SJCRH30 (cell line): ENCODE data around the gene PHOX2A. TPM values are rescaled to one million over a fixed set of nuclear protein-coding genes. Genes with fewer than 3 reads are reported as not detected.
A peak's percentile ranks its signal among the peaks of the same experiment; 100 is the strongest.
"Not testable (repeated sequence)": the region's sequence is repeated elsewhere in the genome, so short reads cannot be mapped to it uniquely, and the experiment has no call there.

Experiments
- DNase-seq, 2 experiments: peaks; one replicate each; pipeline ENCODE4 v3.0.0-alpha.2; 2015 to 2020
- H3K27ac ChIP-seq: fragments of 250-450 bp; sonication (Bioruptor Pico); 2 replicates; pipeline ENCODE4 v1.5.1; 2020; ENCODE audit warnings: mild to moderate bottlenecking, moderate library complexity
- H3K27me3 ChIP-seq: fragments of 250-450 bp; sonication (Bioruptor Pico); 2 replicates; pipeline ENCODE4 v1.5.1; 2020; ENCODE audit warnings: mild to moderate bottlenecking, moderate library complexity
- H3K36me3 ChIP-seq: fragments of 250-450 bp; sonication (Bioruptor Pico); 2 replicates; pipeline ENCODE4 v1.5.1; 2020; ENCODE audit warnings: mild to moderate bottlenecking, moderate library complexity
- H3K4me1 ChIP-seq: fragments of 250-450 bp; sonication (Bioruptor Pico); 2 replicates; pipeline ENCODE4 v1.5.1; 2020; ENCODE audit warnings: mild to moderate bottlenecking, moderate library complexity
- H3K4me3 ChIP-seq: fragments of 250-450 bp; sonication (Bioruptor Pico); 2 replicates; pipeline ENCODE4 v1.5.1; 2020; ENCODE audit warnings: mild to moderate bottlenecking, moderate library complexity
- H3K9me3 ChIP-seq: fragments of 250-450 bp; sonication (Bioruptor Pico); replicated peaks from 2 replicates; pipeline ENCODE4 v1.5.1; 2020; ENCODE audit warnings: mild to moderate bottlenecking, moderate library complexity
- total RNA-seq: library from RNA; depleted of rRNA; stranded (reverse); fragments of >200 nt; shearing (Covaris generic); gene quantifications from 2 replicates; pipeline ENCODE4 v1.2.3, GENCODE V29; 2014

PHOX2A gene
- total RNA-seq, 1 experiment from 2014 or later: not detected

DNA sequence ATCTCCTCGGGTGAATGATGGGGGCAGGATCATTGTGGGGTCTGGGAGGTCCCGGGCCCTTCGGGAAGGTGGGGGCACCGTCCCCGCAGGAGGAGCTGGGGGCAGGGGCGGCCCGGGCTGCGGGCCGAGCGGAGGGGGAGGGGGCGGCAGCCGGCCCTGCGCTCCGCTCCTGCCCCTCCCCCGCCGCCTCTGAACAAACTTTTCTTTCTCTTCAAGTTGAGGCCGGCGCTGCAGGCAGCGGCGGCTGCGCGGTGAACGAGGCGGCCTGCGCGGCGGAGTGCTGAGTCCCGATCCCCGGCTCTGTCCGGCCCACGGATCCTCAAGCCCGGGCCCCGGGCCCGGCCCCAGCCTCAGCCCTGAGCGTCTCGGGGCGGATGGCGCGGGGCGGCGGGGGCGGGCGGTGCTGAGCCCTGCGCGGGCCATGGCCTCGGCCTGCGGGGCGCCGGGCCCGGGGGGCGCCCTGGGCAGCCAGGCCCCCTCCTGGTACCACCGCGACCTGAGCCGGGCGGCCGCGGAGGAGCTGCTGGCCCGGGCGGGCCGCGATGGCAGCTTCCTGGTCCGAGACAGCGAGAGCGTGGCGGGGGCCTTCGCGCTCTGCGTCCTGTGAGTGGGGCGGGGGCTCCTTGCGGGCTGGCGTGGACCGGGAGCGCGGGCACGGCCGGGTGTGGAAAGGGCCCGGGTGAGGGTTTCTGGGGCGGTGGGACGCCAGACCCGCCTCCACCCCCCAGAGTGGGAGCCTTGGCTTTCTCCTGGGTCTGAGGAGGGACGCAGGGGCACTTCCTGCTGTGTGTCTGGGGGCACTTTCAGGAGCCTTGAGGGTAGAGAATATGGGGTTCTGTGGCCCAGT, 19.2 kb downstream of the PHOX2A start, which contains the start of gene INPPL1:
INPPL1 (plus strand) TSS at position 204 of the 847 bp plus-strand sequence; CDS start at position 422, 218 bp downstream.
- DNase-seq: peak; percentile 47 to 49

DNA sequence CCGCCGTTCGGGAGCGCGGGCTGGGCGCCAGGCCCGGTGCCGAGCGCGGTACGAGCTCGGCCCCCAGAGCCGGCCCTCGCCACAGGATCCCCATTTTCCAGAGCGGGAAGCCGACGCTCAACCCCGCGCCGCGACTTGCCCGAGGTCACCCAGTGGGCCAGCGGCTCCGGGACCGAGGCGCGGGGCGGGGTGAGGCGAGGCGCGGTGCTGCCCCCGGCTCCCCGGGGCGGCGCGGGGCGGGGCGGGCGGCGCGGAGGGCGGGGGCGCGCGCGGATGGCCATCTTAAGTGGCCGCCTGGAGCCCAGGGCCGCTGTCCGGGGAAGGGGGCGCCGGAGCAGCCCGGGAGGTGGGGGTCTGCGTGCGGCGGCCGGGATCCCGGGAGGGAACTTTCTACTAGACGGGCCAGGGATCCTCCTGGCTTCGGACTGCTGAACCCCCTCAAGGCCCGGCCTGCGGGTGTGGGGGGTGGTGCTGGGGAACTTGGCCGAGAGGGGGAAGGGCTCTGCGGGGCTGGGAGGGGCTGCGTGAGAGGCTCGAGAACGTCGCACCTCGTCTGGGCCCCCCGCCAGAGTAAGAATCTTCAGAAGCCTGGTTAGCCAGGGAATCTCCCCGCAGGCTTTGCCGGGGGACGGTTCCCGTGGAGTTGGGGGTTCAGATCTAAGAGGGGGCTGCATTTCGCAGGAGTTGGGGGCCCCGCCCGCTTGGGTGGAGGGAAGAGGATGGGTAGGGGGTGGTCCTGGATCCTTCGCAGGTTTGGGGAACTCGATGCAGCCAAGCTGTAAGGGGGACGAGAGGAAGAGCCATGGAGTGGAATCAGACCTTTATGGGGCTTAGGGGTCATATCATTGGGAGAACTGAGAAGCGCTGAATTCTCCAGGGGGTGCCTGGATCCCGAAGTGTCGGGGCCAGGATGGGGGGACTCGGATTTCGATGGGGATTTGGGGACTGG, 20.1 kb downstream of the PHOX2A start:
- Histone ChIP-seq H3K4me3 (peak overlapping the region; percentile 97), H3K9me3 (no peaks in the 10 kb centered on the region), H3K27me3 (no peaks in the 10 kb centered on the region), H3K36me3 (peaks cover 12% of the 10 kb centered on the region), H3K4me1 (peaks cover 26% of the 10 kb centered on the region), H3K27ac (peak overlapping the region; percentile 95)
- DNase-seq: peak; percentile 75

More for the DNA sequence above, 19.2 kb downstream of the PHOX2A start, which contains the start of gene INPPL1:
- Histone ChIP-seq H3K27me3 (no peaks in the 10 kb centered on the region), H3K4me3 (peak within 1 kb of the TSS; percentile 97), H3K4me1 (peaks cover 26% of the 10 kb centered on the region), H3K27ac (peak within 1 kb of the TSS; percentile 95), H3K36me3 (peaks cover 21% of the 10 kb centered on the region), H3K9me3 (no peaks in the 10 kb centered on the region)

- Histone ChIP-seq H3K27ac (peak overlapping the region; percentile 95), H3K4me1 (peaks cover 23% of the 10 kb centered on the region), H3K4me3 (peak overlapping the region; percentile 97), H3K9me3 (no peaks in the 10 kb centered on the region), H3K36me3 (peaks cover 4% of the 10 kb centered on the region; the same call in 1 of the 2 replicates), H3K27me3 (no peaks in the 10 kb centered on the region)
- peak; percentile 95 to 96 for DNase-seq
These were observed 20.9 kb downstream of the PHOX2A start for GRCh38 chr11:72222907-72223614.

- Histone ChIP-seq H3K27me3 (no peaks in the 10 kb centered on the region), H3K27ac (peak overlapping the region; percentile 95; the same call in 1 of the 2 replicates), H3K9me3 (no peaks in the 10 kb centered on the region), H3K4me3 (peak overlapping the region; percentile 97), H3K36me3 (0 out of 2 replicates have a peak, but pooled peaks cover 2% of the 10 kb centered on the region), H3K4me1 (peaks cover 18% of the 10 kb centered on the region)
- DNase-seq: no peak
These were observed 21.7 kb downstream of the PHOX2A start for GRCh38 chr11:72222106-72222891.

- Histone ChIP-seq H3K36me3 (0 out of 2 replicates have a peak, but pooled peaks cover 2% of the 10 kb centered on the region), H3K27ac (no peak overlapping the region; the same call in 1 of the 2 replicates), H3K4me1 (peaks cover 10% of the 10 kb centered on the region), H3K9me3 (no peaks in the 10 kb centered on the region), H3K4me3 (no peak overlapping the region), H3K27me3 (no peaks in the 10 kb centered on the region)
- no peak for DNase-seq
These were observed 22.4 kb downstream of the PHOX2A start for GRCh38 chr11:72221386-72222075.

DNA sequence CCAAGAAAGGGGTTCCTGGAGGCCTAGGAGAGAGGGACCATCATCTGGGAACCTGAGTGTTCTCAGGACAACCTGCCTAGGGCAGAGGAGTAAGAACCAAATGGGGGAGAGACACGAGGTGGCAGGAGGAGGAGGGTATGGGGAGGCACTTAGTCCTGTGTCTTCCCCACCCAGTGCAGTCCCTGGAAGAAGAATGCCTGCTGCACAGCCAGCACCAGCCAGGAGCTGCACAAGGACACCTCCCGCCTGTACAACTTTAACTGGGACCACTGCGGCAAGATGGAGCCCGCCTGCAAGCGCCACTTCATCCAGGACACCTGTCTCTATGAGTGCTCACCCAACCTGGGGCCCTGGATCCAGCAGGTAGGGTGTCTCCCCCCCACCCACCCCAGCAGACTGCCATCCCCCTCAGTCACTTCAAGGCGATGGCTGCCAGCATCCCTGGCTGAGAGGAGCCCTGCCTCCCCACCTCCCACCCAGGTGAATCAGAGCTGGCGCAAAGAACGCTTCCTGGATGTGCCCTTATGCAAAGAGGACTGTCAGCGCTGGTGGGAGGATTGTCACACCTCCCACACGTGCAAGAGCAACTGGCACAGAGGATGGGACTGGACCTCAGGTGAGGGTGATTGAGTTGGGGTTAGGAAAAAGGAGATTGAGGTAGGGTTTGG, 23.1 kb downstream of the PHOX2A start:
- peaks cover 4% of the 10 kb centered on the region; the same call in 1 of the 2 replicates for H3K4me1 ChIP-seq
- H3K27me3 ChIP-seq: no peaks in the 10 kb centered on the region
- no peak overlapping the region for H3K27ac ChIP-seq
- no peaks in the 10 kb centered on the region for H3K9me3 ChIP-seq
- no peak for DNase-seq
- H3K4me3 ChIP-seq: no peak overlapping the region
- no peaks in the 10 kb centered on the region for H3K36me3 ChIP-seq

- no peak for DNase-seq
- no peak overlapping the region for H3K27ac ChIP-seq
- H3K36me3 ChIP-seq: no peaks in the 10 kb centered on the region
- no peaks in the 10 kb centered on the region for H3K9me3 ChIP-seq
- H3K27me3 ChIP-seq: no peaks in the 10 kb centered on the region
- peaks cover 4% of the 10 kb centered on the region; the same call in 1 of the 2 replicates for H3K4me1 ChIP-seq
- no peak overlapping the region for H3K4me3 ChIP-seq
These were observed 25.7 kb downstream of the PHOX2A start for GRCh38 chr11:72218251-72218745.

- Histone ChIP-seq H3K4me1 (peaks cover 4% of the 10 kb centered on the region; the same call in 1 of the 2 replicates), H3K9me3 (no peaks in the 10 kb centered on the region), H3K4me3 (no peak overlapping the region), H3K27ac (no peak overlapping the region), H3K36me3 (no peaks in the 10 kb centered on the region), H3K27me3 (no peaks in the 10 kb centered on the region)
- no peak for DNase-seq
These were observed 26.1 kb downstream of the PHOX2A start for GRCh38 chr11:72217841-72218240.

GRCh38 chr11:72216638-72217037, 27.3 kb downstream of the PHOX2A start, which contains the start of gene FOLR2:
Gene FOLR2 (plus strand): TSS chr11:72216794. CDS start chr11:72218585, 1,791 bp downstream.
- no peak within 1 kb of the TSS for H3K27ac ChIP-seq
- no peaks in the 10 kb centered on the region for H3K4me1 ChIP-seq
- no peaks in the 10 kb centered on the region for H3K27me3 ChIP-seq
- H3K36me3 ChIP-seq: no peaks in the 10 kb centered on the region
- no peak for DNase-seq
- no peaks in the 10 kb centered on the region for H3K9me3 ChIP-seq
- H3K4me3 ChIP-seq: no peak within 1 kb of the TSS

GRCh38 chr11:72209101-72209500, 34.9 kb downstream of the PHOX2A start:
- Histone ChIP-seq H3K27me3 (no peaks in the 10 kb centered on the region), H3K36me3 (no peaks in the 10 kb centered on the region), H3K4me3 (no peak overlapping the region), H3K4me1 (no peaks in the 10 kb centered on the region), H3K27ac (no peak overlapping the region), H3K9me3 (peaks cover 4% of the 10 kb centered on the region; the same call in 1 of the 2 replicates)
- no peak for DNase-seq

DNA sequence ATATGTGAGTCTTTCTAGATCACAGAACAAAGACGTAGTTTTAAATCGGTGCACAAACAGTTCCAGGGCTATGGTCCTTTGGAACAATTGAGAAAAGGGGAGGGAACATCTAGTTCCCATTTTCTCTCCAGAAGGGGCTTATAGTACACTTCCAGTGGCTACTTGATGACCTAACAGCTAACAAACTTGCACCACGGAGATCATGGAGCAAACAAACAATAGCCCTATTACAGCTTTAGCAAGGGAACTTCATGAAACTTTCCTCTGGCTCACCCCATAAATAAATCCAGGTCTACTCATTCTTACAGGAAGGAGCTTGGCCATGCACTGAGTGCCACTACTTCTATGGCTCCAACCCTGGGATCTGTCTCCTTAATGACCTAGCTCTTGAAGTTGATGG, 35.7 kb downstream of the PHOX2A start:
- Histone ChIP-seq H3K27ac (no peak overlapping the region), H3K9me3 (peaks cover 4% of the 10 kb centered on the region; the same call in 1 of the 2 replicates), H3K27me3 (no peaks in the 10 kb centered on the region), H3K4me1 (no peaks in the 10 kb centered on the region), H3K36me3 (no peaks in the 10 kb centered on the region), H3K4me3 (no peak overlapping the region)
- no peak for DNase-seq

GRCh38 chr11:72206794-72207193, 37.2 kb downstream of the PHOX2A start:
- not testable (repeated sequence) for H3K4me3 ChIP-seq, H3K27me3 ChIP-seq, DNase-seq, H3K9me3 ChIP-seq, H3K36me3 ChIP-seq, H3K27ac ChIP-seq, H3K4me1 ChIP-seq
